GM19455 (cell line): Measurements from ENCODE around the gene ZNF275.
"Not testable (repeated sequence)": the region's sequence is repeated elsewhere in the genome, so short reads cannot be mapped to it uniquely, and the experiment has no call there.

Experiments
- ATAC-seq: cut with Tn5 transposase; IDR thresholded peaks from one replicate; pipeline ENCODE4 v1.9.1; 2021; ENCODE audit not compliant: unreplicated experiment

ZNF275 gene

DNA sequence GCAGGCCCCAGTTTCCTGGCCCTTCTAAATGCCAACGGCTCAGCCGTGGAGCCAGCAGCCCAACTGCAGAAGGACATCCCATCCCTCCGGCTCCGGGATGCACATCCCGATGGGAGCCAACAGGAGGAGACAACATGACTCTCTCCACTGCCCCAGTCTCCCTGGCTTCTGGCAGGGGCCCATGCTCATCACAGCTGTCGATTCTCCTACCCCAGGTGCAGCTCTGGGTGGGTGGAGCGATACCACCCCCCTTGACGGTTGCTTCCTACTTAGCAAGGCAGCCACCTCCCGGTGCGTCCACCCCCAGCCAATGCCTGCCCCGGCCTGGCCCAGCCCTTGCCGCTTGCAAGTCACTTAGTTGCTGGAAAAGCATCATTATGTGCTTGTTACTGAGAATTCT is 19.5 kb downstream of the ZNF275 start:
- no peak for ATAC-seq

DNA sequence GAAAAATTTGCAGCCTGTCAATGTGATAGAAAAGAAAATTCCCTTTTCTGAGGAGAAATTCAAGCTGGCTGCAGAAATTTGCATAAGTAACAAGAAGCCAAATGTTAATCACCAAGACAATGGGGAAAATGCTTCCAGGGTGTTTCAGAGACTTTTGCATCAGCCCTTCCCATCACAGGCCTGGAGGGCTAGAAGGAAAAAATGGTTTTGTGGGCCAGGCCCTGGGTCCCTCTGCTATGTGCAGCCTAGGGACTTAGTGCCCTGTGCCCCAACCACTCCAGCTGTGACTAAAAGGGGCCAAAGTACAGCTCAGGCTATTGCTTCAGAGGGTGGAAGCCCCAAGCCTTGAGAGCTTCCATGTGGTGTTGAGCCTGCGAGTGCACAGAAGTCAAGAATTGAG is 23.9 kb downstream of the ZNF275 start:
- ATAC-seq: no peak

DNA sequence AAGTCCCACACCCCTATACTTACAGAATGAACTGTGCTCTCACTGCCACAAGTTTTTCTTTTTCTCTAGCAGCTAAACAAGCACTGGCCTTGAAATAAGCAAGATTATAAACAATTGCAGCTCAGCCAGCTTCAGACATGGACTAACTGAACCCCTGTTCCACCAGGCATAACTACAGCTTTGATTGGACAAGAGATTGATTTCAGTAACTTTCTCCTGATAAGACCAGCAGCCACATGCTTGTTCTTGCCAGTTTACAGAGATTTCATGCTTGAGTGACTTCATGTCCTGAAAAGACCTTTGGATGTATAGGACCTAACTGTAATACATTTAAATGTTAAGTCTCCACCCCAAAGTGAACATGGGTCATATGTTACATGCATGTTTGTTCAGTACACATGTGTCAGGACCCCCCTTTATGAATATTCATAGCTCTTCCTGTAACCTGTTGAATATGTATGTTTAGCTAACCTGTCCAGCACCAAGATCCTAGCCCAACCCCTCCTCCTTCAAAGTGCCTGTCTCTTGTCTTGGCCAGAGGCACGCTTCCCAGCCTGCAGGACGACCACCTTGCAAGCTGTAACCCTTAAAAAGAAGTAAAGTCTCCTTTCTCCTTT is 27.9 kb downstream of the ZNF275 start:
- no peak for ATAC-seq

DNA sequence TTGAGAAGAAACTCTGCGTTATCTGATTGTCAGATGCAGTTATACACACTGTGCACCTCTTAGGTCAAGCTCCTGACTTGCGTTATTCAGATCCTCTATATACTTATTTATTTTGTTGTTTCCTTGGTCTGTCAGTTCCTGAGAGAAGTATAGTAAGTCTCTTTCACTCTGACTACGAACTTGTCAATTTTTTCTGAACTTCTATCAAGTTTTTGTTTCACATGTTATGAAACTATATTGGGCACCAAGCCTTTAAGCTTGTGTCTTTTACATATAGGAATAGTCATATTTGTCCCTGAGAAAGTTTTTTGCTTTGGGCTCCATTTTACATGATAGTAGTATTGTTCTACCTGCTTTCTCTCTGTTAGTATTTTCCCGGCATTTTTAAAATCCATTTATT is 31.7 kb downstream of the ZNF275 start:
- no peak for ATAC-seq

DNA sequence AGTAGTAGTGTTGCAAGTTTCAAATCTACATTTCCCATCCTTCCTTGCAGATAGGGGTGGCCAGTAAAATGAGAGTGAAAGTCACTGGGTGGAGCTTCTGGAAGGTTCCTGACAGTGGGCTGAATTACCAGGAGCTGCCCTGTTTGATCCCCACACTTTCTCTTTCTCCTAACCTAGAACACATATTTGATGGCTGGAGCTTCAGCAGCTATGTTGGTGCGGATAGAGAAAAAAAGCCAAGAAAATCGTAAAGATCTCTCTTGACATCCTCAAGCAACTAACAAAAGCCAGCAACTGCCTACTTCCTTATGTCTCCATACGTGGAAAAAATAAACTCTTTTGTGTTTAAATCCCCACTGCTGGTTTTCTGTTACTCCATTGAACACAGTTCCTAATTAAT is 32.2 kb downstream of the ZNF275 start:
- ATAC-seq: no peak

DNA sequence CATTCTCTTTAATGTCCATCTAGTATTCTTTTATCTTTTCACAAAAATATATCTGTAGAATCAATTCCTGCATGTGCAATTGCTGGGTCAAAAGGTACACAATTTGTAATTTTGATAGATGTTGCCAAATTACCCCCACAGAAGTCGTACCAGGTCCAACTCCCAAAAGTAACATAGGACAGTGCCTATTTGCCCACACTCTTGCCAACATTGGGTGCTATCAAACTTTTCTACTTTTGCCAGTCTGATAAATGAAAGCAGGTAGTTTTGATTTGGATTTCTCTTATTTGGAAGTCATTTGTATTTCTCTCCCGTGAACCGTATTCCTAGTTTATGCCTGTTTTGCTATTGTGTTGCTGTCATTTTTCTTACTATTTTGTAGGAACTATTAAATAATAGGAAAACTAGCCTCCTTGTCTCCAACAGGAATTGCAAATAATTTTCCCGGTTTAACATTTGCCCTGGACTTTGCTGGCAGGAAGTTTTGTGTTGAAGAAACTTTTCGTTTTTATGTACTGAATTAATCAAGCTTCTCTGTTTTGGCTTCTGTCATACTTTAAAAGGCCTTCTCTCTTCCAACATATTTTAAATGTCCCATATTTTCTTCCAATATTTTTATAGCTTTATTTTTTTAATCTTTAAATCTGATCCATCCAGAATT is 33.1 kb downstream of the ZNF275 start:
- no peak for ATAC-seq

DNA sequence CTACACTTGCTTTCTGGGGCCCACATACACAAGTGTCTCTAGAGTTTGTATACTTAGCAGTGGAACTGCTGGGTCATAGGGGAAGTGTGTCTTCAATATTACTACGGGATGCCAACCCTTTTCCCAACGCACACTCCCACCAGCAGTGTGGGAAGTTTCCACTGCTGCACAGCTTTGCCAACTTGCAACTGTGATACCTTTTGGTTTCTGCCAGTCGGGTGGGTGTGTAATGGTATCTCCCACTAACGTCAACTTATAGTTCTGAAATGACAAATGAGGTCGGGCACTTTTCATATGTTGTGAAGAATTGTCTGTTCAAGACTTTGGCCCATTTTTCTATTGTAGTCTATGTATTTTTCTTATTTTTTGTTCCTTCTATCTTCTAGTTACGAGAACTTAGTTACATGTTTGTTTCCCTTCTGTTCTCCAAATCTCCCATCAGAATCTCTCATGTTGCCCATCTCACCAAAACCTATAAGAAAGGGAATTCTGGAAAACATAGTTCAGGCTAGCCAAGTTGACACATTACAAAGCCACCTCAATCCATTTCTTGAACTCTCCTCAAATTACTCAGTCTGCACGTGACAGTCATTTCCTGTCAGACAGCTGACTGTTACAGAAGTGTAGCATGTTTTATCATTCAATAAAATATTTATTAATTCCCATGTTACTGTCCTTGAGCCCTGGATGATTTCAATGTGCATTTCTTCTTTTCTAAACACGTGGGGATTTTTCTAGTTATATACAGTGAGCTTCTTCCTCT is 36.5 kb downstream of the ZNF275 start:
- ATAC-seq: no peak

DNA sequence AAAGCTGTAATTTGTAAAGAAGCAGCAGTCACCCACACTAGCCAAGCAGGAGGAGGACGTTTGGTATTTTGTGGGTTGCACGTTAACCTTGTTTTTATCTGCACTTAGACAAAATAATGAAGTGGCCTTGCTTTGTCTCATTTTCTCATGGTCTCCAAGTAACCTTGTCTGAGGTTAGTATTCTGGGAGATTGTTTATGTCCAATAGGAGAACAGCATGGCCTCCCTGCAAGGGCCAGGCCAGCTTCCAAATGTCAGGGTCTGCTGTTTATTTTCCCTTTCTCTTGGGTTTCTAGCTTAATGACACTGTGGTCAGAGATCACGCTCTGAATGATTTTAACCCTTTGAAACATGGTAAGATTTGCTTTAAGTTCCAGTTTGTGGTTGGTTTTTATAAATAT is 37.3 kb downstream of the ZNF275 start:
- no peak for ATAC-seq

DNA sequence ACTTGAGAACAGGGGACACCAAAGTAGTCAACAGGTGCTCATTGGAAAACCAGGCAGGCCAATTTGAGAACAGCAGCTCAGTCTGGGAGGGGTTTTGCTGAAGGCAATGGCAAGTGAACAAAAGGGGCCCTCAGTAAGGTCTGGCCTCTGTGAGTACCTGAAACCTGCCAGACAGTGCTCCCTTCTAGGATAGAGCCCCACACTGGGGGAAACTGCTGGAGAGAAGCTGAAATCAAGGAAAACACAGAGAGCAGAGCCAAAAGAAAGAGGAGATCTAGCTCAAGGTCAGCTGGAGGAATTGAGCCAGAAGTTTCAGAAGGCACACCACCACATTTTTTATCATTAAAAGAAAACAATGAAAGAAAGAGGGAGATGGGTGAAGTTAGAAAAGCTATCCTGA is 39.0 kb downstream of the ZNF275 start:
- ATAC-seq: no peak

DNA sequence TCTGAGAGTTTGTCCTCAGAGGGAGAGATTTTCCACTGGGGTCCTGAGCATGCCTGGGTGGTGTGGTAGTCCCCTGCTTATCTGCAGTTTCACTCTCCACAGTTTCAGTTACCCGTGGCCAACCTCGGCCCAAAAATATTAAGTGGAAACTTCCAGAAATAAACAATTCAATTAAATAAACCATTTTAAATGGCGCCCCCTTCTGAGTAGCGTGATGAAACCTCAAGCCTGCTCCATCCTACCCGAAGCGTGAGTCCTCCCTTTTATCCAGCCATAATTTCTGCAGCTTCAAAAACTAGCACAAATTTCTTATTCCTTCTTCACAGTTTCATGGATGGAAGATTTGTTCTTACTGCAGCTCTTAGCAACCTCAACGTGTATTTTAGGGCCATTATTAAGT is 40.5 kb downstream of the ZNF275 start:
- ATAC-seq: no peak

DNA sequence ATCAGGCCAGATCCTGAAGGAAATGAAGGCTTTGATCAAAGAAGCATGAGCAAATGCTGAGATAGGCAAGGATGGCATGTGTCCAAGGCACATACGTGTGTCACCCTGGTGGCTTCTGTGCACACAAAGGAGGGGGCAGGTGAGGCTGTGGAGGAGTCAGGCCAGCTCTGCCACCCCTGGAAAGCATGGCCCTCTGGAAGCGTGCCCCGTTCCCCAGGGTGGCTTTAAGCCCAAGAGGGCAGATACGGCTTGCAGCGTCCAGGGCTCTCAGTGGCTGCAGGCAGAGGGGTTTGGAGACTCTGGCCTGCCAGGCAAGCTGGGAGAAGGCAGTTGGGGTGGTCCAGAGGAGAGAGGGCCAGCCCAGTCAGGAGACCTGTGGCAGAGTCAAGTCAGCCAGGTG is 41.6 kb downstream of the ZNF275 start:
- no peak for ATAC-seq

DNA sequence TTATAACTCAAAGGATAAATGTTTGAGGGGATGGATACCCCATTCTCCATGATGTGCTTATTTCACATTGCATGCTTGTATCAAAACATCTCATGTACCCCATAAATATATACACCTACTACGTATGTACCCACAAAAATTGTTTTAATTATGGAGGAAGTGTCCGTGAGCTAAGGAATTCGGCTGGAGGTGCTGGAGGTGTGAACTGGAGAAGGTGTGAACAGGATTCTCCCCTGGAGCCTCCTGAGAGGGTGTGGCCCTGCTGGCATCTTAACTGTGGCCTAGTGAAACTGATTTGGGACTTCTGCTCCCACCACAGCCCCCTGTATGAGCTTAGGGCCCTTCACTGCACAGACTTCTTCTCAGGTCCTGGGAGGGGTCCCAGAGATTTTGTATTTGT is 43.8 kb downstream of the ZNF275 start:
- ATAC-seq: no peak

DNA sequence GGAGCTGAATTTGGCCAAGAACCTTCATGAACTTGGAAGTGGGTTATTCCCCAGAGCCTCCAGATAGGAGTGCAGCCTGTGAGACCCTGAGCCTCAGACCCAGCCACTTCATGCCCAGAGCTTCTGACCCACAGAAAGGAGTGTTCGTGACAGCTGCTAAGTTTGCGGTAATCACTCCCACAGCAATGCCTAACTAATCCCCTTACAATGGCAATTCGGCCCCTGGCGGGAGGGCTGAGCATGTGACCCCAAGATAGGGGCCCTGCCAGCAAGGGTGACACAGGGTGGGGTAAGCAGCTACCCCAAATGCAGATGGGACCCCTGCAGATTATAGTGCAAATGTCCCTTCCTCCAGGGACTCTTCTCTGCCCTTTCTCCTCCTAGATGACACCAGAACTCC is 44.7 kb downstream of the ZNF275 start:
- no peak for ATAC-seq

DNA sequence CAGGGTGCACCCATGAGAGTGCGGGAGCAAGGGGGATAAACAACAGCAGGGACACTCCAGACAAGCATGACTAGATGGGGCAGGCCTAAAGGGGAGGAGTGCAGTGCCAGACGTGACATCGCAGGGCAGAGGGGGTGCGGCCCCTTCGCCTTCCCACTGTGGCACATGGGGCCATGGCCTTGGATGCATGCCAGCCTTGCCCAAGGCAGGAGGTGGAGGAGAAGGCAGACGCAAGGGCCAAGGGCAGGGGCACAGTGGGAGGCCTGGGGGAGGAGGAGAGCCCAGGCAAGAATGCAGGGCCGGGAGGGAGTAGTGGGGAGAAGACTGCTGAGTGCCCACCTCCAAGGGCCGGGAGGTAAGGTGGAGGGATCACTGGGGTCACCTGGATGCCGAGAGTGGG is 45.6 kb downstream of the ZNF275 start:
- ATAC-seq: no peak

DNA sequence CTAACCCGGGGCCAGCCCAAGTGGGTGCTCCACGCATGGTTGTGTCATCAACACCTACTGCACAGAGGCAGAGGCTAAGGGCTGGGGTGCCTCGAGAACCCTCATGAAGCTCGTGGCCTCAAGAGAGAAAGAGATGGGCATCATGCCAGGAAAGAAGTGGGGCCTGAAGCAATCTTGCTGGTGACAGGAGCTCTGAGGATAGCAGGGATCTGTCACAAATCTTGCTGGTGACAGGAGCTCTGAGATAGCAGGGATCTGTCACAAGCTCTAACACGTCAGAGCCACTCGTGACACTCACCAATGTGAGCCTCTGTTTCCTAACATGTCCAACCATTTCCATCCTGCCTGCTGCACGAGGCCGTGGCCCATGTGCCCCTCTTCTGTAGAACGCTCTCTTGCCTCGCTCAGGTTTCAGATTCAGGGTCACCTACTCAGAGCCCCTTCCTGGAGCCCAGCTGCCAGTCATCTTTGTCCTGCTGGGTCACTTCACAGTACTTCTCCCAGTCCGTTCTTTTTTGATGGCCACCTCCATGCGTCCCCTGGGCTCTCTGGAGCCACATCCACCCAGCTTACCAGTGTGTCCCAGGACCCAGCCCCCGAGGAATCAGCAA is 46.1 kb downstream of the ZNF275 start:
- no peak for ATAC-seq

DNA sequence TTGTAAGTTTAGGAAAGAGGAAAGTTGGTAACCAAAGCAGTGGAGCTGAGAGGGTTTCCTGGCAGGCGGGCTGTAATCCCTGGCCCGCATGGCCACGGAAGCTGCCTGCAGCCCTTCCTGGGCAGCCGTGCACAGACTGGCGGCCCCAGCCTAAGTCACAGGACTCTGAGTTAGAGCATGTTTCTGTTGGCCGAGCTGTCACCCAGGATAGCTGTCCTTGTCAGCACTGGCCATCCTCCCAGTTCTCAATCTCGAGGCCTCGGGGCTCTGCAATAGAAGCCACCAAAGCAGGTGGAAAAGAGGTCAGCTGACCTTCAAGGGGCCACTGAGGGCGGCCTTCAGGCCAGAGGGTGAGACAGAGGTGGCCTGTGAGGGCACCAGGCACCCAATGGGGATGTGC is 46.7 kb downstream of the ZNF275 start:
- no peak for ATAC-seq

DNA sequence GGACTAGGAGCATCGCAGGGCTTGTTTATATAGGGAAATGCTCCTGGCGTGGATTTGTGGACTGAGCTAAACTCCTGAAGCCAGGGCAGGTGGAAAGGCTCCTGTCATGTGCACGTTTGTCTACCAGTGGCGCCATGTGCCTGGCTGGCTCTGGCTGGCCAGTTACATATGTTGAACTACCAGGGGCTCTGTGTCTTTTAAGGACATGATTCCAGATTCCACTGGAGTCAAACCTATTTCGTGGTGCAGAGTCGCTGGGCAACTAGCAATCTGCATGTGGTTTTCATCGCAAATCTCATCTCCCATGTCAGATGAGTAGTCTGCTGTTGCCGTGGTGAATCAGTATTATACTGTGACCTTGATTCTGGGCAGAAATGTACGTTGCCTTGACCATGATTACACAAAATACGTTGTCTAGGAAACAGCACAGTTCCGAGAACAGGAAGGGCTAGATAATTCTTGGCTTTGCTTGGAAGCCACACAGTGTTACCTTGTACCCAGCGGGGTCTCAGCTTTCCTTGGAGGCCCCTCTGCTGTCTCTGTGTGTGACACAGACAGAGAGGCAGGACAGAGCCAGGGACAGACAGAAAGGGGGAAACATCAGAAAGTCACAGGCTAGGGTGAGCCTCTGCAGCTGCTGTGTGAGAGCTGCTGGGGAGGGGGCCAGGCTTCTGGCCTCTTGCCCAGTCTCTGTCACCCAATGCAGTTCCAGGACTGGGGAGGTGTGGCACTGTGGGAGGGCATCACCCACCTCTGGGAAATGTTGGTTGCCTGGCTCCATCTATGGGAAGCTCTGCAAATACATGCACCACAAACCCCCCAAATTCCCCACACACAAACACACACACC is 48.0 kb downstream of the ZNF275 start:
- no peak for ATAC-seq

DNA sequence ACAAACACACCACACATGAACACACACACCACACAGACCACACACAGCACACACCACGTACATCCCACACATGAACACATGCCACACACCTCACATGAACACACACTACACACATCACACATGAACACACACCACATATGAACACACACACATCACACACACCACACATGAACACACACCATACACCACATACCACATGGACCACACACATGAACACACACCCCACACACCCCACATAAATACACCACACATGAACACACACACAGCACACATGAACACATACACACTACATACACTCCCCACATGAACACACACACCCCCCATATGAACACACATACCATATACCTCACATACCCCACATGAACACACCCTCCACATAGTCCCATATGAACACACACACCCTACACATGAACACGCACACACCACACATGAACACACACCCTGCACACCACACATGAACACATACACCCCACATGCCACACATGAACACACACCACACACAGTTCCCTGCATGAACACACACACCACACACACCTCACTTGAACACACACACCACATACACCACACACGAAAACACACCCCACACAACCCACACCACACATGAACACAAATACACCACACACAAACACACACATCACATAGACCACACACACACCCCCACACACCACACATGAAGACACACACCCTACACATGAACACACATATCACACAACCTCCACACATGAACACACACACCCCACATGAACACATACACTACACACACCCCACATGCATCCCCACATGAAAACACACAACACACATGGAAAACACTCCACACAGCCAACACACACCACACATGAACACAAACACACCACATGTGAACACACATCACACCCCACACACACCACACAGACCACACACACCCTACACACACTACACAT is 48.9 kb downstream of the ZNF275 start:
- ATAC-seq: no peak

DNA sequence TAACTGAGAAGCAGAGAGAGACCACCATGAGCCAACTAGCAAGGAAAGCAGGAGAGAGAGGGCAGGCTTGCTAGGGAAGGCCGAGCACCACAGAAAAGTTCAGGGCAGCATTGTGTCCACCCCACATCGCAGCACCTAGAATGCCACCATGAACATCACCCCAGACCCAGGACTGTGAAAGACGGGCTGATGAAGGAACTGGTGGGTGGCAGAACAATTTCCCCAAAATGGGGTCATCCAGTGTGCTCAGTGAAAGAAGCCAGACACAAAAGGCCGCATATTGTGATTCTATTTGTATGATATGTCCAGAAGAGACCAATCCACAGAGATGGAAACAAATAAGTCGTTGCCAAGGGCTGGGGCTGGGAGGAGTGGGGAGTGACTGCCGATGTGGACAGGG is 50.4 kb downstream of the ZNF275 start:
- no peak for ATAC-seq

DNA sequence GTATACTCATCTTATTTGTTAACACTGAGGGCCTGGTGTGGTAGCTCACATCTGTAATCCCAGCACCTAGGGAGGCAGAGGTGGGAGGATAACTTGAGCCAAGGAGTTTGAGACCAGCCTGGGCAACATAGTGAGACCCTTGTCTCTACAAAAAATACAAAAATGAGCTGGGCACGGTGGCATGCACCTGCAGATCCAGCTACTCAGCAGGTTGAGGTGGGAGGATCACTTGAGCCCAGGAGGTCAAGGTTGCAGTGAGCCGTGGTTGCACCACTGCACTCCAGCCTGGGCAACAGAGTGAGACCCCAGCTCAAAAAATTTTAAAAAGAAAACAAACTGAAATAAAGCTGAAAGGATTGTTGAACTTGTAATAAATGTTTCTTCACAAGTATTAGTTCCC is 51.0 kb downstream of the ZNF275 start:
- not testable (repeated sequence) for ATAC-seq
